Naive thymus-derived CD4-positive, alpha-beta T cell (primary cell): ENCODE measurements around the gene GRXCR2. TPM values are rescaled to one million over a fixed set of nuclear protein-coding genes. Genes with fewer than 3 reads are reported as not detected.
A peak's percentile ranks its signal among the peaks of the same experiment; 100 is the strongest.

Experiments used
- ATAC-seq: fragments of 150-1000 bp; cut with Tn5 transposase; 2 replicates; pipeline ENCODE4 v1.10.0; 2021; ENCODE audit warnings: mild to moderate bottlenecking, moderate library complexity
- CTCF ChIA-PET: fragments of 350-600 bp; sonication (Branson Sonifier 250); formaldehyde crosslinking; loops from one replicate; lab custom pipeline; 2021; ENCODE audit warnings: antibody characterized with exemption; lab: Charles Lee
- POLR2A ChIA-PET: fragments of 350-600 bp; sonication (Branson Sonifier 250); formaldehyde crosslinking; loops from one replicate; lab custom pipeline; 2021; ENCODE audit warnings: antibody characterized with exemption, inconsistent platforms; lab: Charles Lee
- DNase-seq, 9 donors: peaks; one replicate each; pipeline versions ENCODE4 v3.0.0 to v3.0.0-alpha.2; 2020 to 2022; ENCODE audit warnings: mixed read lengths in 1 of 9
- H3K27ac ChIP-seq: one replicate; pipeline ENCODE4 v1.7.0; 2013; ENCODE audit warnings: mild to moderate bottlenecking, low read depth, low read length, moderate library complexity
- H3K27me3 ChIP-seq, 2 donors: one replicate each; pipeline ENCODE4 v1.7.0; 2013; ENCODE audit warnings: low read length in 2 of 2, mild to moderate bottlenecking in 2 of 2, moderate library complexity in 2 of 2; ENCODE audit not compliant: control insufficient read depth in 2 of 2, insufficient read depth in 2 of 2
- H3K36me3 ChIP-seq, 3 experiments: 1 replicate in 2 of 3; 2 replicates in 1 of 3; pipeline ENCODE4 v1.7.0; 2013; ENCODE audit warnings: low read length in 3 of 3, mild to moderate bottlenecking in 3 of 3, moderate library complexity in 1 of 3; ENCODE audit not compliant: insufficient read depth in 3 of 3, control insufficient read depth in 2 of 3
- H3K4me1 ChIP-seq, 2 donors: one replicate each; pipeline ENCODE4 v1.7.0; 2013; ENCODE audit warnings: low read length in 2 of 2, mild to moderate bottlenecking in 2 of 2, moderate library complexity in 1 of 2; ENCODE audit not compliant: control insufficient read depth in 2 of 2, insufficient read depth in 2 of 2
- H3K4me3 ChIP-seq: 2 replicates; pipeline ENCODE4 v1.7.0; 2013; ENCODE audit warnings: mild to moderate bottlenecking, low read length
- H3K9me3 ChIP-seq, 3 experiments: 1 replicate in 2 of 3; 2 replicates in 1 of 3; pipeline ENCODE4 v1.7.0; 2013; ENCODE audit warnings: low read length in 3 of 3; ENCODE audit not compliant: control insufficient read depth in 2 of 3
- H3K27ac Mint-ChIP-seq, 9 donors: one replicate each; pipeline ENCODE4 v1.8.0; 2020 to 2022; ENCODE audit warnings: mixed read lengths in 9 of 9, mild to moderate bottlenecking in 8 of 9, moderate library complexity in 5 of 9, inconsistent platforms in 2 of 9
- H3K27me3 Mint-ChIP-seq, 5 donors: one replicate each; pipeline ENCODE4 v1.8.0; 2021 to 2022; ENCODE audit warnings: mixed read lengths in 5 of 5, mild to moderate bottlenecking in 1 of 5
- H3K36me3 Mint-ChIP-seq, 5 donors: one replicate each; pipeline ENCODE4 v1.8.0; 2020 to 2022; ENCODE audit warnings: mixed read lengths in 5 of 5, mild to moderate bottlenecking in 3 of 5, inconsistent platforms in 1 of 5
- H3K4me1 Mint-ChIP-seq, 7 donors: one replicate each; pipeline ENCODE4 v1.8.0; 2020 to 2022; ENCODE audit warnings: mixed read lengths in 7 of 7, mild to moderate bottlenecking in 3 of 7, inconsistent platforms in 1 of 7
- H3K4me3 Mint-ChIP-seq, 10 donors: one replicate each; pipeline ENCODE4 v1.8.0; 2020 to 2022; ENCODE audit warnings: mild to moderate bottlenecking in 10 of 10, mixed read lengths in 10 of 10, moderate library complexity in 6 of 10, inconsistent platforms in 2 of 10
- H3K9me3 Mint-ChIP-seq, 11 donors: one replicate each; pipeline ENCODE4 v1.8.0; 2020 to 2022; ENCODE audit warnings: mixed read lengths in 11 of 11, mild to moderate bottlenecking in 4 of 11, inconsistent platforms in 1 of 11, moderate library complexity in 1 of 11
- intact Hi-C, 2 donors: fragments of 100-400 bp; cut with micrococcal nuclease; formaldehyde crosslinking; loops; one replicate each; pipeline ENCODE4 v1.15.1; 2023
- polyA plus RNA-seq, 2 donors: library from polyadenylated mRNA; unstranded; fragments of 300-500 nt; fragmentation: Illumina TruSeq; gene quantifications; one replicate each; pipeline ENCODE4 v1.2.3, GENCODE V29; 2021
- total RNA-seq, 6 experiments: library from RNA in 5 of 6; stranded (reverse) in 5 of 6; gene quantifications; 1 replicate in 5 of 6; 2 replicates in 1 of 6; pipeline ENCODE4 v1.2.3 and lab custom pipeline; 2021 to 2026

Gene GRXCR2
- total and polyA plus RNA-seq, 7 experiments from 2014 or later, result not detected

DNA sequence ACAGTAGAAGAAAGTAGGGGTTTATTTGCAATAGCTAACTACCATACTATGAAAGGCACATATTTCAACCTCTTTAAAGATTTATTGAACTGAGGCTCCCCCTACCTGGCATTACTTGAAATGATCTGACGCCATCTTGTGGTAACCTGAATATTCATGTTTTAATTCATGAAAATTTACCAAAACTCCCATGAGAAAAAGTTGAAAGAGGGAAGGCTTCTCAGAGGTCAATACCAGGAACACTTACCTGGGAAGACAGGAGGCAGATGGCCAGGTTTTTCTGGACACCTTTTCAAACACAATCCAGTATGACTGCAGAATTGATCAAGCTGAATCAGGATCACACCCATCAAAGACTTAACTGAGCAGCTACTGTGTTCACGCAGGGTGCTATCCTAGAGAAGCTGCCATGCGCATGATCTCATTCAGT, 47.0 kb downstream of the GRXCR2 start:
- Mint-ChIP-seq H3K36me3 (no peaks in the 10 kb centered on the region), H3K4me3 (no peak overlapping the region), H3K27ac (no peak overlapping the region), H3K4me1 (peaks cover 0 to 8% (median 0%) of the 10 kb centered on the region in 7 donors), H3K9me3 (no peaks in the 10 kb centered on the region), H3K27me3 (peaks cover 0 to 11% (median 0%) of the 10 kb centered on the region in 5 donors)
- Histone ChIP-seq H3K4me3 (no peak overlapping the region), H3K36me3 (no peaks in the 10 kb centered on the region), H3K27me3 (no peaks in the 10 kb centered on the region), H3K4me1 (no peaks in the 10 kb centered on the region), H3K27ac (no peak overlapping the region), H3K9me3 (no peaks in the 10 kb centered on the region)
- CTCF ChIA-PET, result interaction anchor here (2.6 kb wide), 1 partner anchor 1622 kb away, joined by 15 read pairs; no protein-coding TSS in a partner anchor
- POLR2A ChIA-PET, result no interaction called here
- DNase-seq, result peak in 3 of 9 donors; percentile 4 to 7 (median 5)
- intact Hi-C loops, result loop anchor here in 1 of 2 donors (1.0 kb wide), 3 partner anchors 128 to 1620 kb away; no protein-coding TSS in a partner anchor
- ATAC-seq, result peak; percentile 50

DNA sequence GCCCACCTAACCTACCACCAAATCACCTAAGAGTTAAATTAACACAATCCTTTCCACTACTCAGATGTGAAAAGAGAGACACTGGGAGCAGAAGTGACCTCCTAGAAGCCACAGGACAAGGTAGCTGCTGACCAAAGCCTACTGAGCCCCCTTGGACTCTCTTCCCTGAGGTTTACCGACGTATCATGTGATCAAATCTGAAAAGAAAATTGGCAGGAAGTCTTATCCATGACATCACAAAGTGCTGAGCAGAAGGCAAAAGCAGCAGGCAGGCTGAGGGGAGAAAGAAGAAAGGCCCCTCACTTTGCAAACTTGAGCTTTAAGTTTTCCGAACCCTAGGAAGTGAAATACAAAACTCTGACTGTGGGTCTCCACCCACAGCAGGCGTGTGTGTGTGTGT, 48.8 kb downstream of the GRXCR2 start:
- no peak for DNase-seq
- Mint-ChIP-seq H3K27ac (no peak overlapping the region), H3K36me3 (no peaks in the 10 kb centered on the region), H3K4me3 (no peak overlapping the region), H3K4me1 (peaks cover 0 to 7% (median 0%) of the 10 kb centered on the region in 7 donors), H3K27me3 (peaks cover 0 to 11% (median 0%) of the 10 kb centered on the region in 5 donors), H3K9me3 (no peaks in the 10 kb centered on the region)
- intact Hi-C loops, result no loop called here
- H3K36me3 ChIP-seq, result no peaks in the 10 kb centered on the region
- ATAC-seq, result no peak
- H3K9me3 ChIP-seq, result no peaks in the 10 kb centered on the region
- H3K4me3 ChIP-seq, result no peak overlapping the region
- no peak overlapping the region for H3K27ac ChIP-seq
- CTCF ChIA-PET, result no interaction called here
- no peaks in the 10 kb centered on the region for H3K27me3 ChIP-seq
- POLR2A ChIA-PET, result no interaction called here
- H3K4me1 ChIP-seq, result no peaks in the 10 kb centered on the region

GRCh38 chr5:145818604-145819003, 54.2 kb downstream of the GRXCR2 start:
- no peaks in the 10 kb centered on the region for H3K9me3 Mint-ChIP-seq
- no peaks in the 10 kb centered on the region for H3K36me3 ChIP-seq
- H3K9me3 ChIP-seq, result no peaks in the 10 kb centered on the region
- DNase-seq, result no peak
- H3K27ac ChIP-seq, result no peak overlapping the region
- no peaks in the 10 kb centered on the region for H3K36me3 Mint-ChIP-seq
- peaks cover 0 to 7% (median 0%) of the 10 kb centered on the region in 7 donors for H3K4me1 Mint-ChIP-seq
- CTCF ChIA-PET, result no interaction called here
- no peak overlapping the region for H3K4me3 ChIP-seq
- no peak for ATAC-seq
- H3K27me3 Mint-ChIP-seq, result peaks cover 0 to 3% (median 0%) of the 10 kb centered on the region in 5 donors
- no peaks in the 10 kb centered on the region for H3K4me1 ChIP-seq
- POLR2A ChIA-PET, result no interaction called here
- no peak overlapping the region for H3K4me3 Mint-ChIP-seq
- intact Hi-C loops, result no loop called here
- no peak overlapping the region for H3K27ac Mint-ChIP-seq
- H3K27me3 ChIP-seq, result no peaks in the 10 kb centered on the region

DNA sequence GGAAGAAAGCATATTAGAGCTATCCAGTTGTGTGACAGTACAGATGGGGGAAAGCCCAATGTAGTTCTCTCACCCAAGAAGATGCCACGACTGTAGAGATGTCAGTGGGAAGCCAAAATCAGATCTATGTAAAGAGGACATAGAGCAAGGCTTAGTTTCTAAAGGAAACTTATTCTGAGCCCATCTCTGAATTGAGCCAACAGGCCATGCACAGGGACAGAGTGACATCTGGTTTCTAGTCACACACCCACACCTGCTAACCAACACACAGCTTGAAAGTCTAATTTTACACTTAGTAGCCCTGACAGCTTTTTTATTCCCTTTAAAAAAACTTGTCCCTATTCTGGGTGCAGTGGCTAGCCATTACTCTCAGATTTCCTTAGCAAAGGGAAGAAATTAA, 59.9 kb downstream of the GRXCR2 start:
- Histone ChIP-seq H3K9me3 (no peaks in the 10 kb centered on the region), H3K4me3 (no peak overlapping the region), H3K27me3 (no peaks in the 10 kb centered on the region), H3K4me1 (no peaks in the 10 kb centered on the region), H3K36me3 (no peaks in the 10 kb centered on the region), H3K27ac (no peak overlapping the region)
- CTCF ChIA-PET, result interaction anchor here (0.7 kb wide), 1 partner anchor 9 kb away, joined by 3 read pairs; no protein-coding TSS in a partner anchor
- Mint-ChIP-seq H3K9me3 (no peaks in the 10 kb centered on the region), H3K27ac (no peak overlapping the region), H3K36me3 (no peaks in the 10 kb centered on the region), H3K27me3 (no peaks in the 10 kb centered on the region), H3K4me3 (no peak overlapping the region), H3K4me1 (no peaks in the 10 kb centered on the region)
- DNase-seq, result no peak
- ATAC-seq, result no peak
- POLR2A ChIA-PET, result no interaction called here
- intact Hi-C loops, result no loop called here

DNA sequence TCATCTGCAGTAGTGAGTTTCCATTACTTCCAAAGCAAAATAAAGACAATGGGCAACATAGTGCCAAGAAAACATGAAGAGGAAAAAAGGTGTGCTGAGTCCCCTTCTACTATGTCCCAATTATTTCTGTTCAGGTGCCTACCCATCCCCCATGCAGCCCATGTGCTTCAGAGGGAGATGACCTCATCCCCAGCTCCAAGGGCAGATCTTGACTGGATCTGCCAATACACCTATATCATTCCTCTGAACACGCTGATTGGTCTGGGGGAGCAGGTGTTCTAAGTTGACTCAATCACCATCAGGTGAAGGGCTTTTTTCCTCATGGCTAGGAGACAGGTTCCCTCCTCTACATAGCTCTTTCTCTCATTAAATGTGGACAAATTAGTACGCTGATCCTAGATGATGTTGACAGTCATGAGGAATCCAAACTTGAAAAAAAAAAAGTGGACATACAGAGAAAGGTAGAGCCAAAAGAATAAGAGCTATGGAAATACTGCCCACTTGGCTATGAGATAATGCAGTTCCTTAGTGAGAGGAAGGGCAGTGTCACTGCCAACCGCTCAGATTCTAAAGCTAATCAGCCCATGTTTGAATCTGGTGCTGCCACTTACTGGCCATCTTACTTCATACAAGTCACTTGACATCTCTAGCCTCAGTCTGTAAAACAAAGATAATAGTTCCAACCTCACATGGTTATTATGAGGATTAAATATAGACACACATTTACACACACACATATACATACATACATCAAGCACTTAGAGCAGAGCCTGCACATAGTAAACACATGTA, 60.8 kb downstream of the GRXCR2 start:
- POLR2A ChIA-PET, result no interaction called here
- no peaks in the 10 kb centered on the region for H3K4me1 Mint-ChIP-seq
- intact Hi-C loops, result no loop called here
- ATAC-seq (no peak), DNase-seq (no peak)
- H3K9me3 Mint-ChIP-seq, result no peaks in the 10 kb centered on the region
- Histone ChIP-seq H3K4me1 (no peaks in the 10 kb centered on the region), H3K27me3 (no peaks in the 10 kb centered on the region), H3K27ac (no peak overlapping the region), H3K9me3 (no peaks in the 10 kb centered on the region), H3K36me3 (no peaks in the 10 kb centered on the region), H3K4me3 (no peak overlapping the region)
- CTCF ChIA-PET, result interaction anchor here (0.7 kb wide), 1 partner anchor 9 kb away, joined by 3 read pairs; no protein-coding TSS in a partner anchor
- no peaks in the 10 kb centered on the region for H3K36me3 Mint-ChIP-seq
- H3K27ac Mint-ChIP-seq, result no peak overlapping the region
- H3K27me3 Mint-ChIP-seq, result no peaks in the 10 kb centered on the region
- no peak overlapping the region for H3K4me3 Mint-ChIP-seq

Other genes starting within 250 kb of the GRXCR2 start
- 1 to 10 TPM in 2 of 5 experiments, under 1 TPM in 1, not detected in 2; 0.29 to 4.1 (median 2.4) TPM for gene PRELID2, start 37.7 kb downstream of the GRXCR2 start, total RNA-seq
- gene PRELID2, start 37.7 kb downstream of the GRXCR2 start, polyA plus RNA-seq, result 1 to 10 TPM in 1 of 2 donors, under 1 TPM in 1; 0.64 to 1.3 TPM
- gene SH3RF2, start 63.6 kb upstream of the GRXCR2 start, total RNA-seq, result under 1 TPM in 2 of 5 experiments, not detected in 3; 0.22 to 0.61 TPM
- not detected for gene SH3RF2, start 63.6 kb upstream of the GRXCR2 start, polyA plus RNA-seq
- 1 to 10 TPM in 2 of 5 experiments, under 1 TPM in 3; 0.63 to 1.5 (median 1.00) TPM for gene PLAC8L1, start 232.6 kb upstream of the GRXCR2 start, total RNA-seq
- gene PLAC8L1, start 232.6 kb upstream of the GRXCR2 start, polyA plus RNA-seq, result not detected